ENCODE data around the gene NSUN4. TPM values are rescaled to one million over a fixed set of nuclear protein-coding genes. Genes with fewer than 3 reads are reported as not detected.

NSUN4 gene
- total RNA-seq, 1 donor from 2014 or later: 38.6 TPM

DNA sequence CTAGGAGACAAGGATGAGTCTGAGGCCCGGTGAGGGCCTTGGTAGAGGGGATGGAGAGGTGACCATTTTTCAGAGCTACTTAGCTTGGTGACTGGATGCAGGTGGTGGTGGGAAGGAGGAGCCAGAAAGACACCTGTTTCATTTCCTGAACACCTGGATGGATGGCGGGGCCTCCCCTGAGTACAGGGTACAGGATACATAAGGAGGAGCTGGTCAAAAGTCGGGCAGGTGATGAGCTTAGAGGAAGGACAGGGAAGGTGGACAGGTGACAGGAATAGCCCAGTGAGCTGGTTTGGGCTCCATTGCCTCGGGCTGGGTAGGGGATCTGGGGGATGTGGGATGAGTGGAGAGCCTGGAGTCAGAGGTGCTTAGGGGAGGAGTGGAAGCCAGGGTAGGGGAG is 59.8 kb downstream of the NSUN4 start:
- CTCF ChIA-PET: interaction anchor here (1.1 kb wide), 1 partner anchor 47 kb away, joined by 3 read pairs; no protein-coding TSS in a partner anchor

GRCh38 chr1:46401154-46401913 is 60.7 kb downstream of the NSUN4 start:
- intact Hi-C loops (cut with micrococcal nuclease): no loop called here
- CTCF ChIA-PET: interaction anchor here (1.1 kb wide), 1 partner anchor 46 kb away, joined by 3 read pairs; no protein-coding TSS in a partner anchor
- no peak for DNase-seq
- H3K9me3 Mint-ChIP-seq: no peaks in the 10 kb centered on the region
- POLR2A ChIA-PET: no interaction called here
- peaks cover 19% of the 10 kb centered on the region for H3K27me3 Mint-ChIP-seq
- H3K4me3 Mint-ChIP-seq: no peak overlapping the region
- no peaks in the 10 kb centered on the region for H3K36me3 Mint-ChIP-seq (ENCODE audit: low read depth)
- no peaks in the 10 kb centered on the region for H3K4me1 Mint-ChIP-seq
- H3K27ac Mint-ChIP-seq: no peak overlapping the region
- TF ChIP-seq CTCF (IDR thresholded peaks at IDR 0.05): no peak
- ATAC-seq (ENCODE audit: low read depth): no peak

More for the DNA sequence above, 59.8 kb downstream of the NSUN4 start:
- Mint-ChIP-seq H3K36me3 (ENCODE audit: low read depth) (no peaks in the 10 kb centered on the region), H3K4me1 (no peaks in the 10 kb centered on the region), H3K9me3 (no peaks in the 10 kb centered on the region), H3K27me3 (peaks cover 28% of the 10 kb centered on the region), H3K4me3 (no peak overlapping the region), H3K27ac (no peak overlapping the region)
- ATAC-seq (ENCODE audit: low read depth) (no peak), DNase-seq (no peak)
- TF ChIP-seq CTCF (IDR thresholded peaks at IDR 0.05): no peak
- intact Hi-C loops (cut with micrococcal nuclease): no loop called here
- POLR2A ChIA-PET: no interaction called here

- no peak overlapping the region for H3K27ac Mint-ChIP-seq
- ChIA-PET POLR2A (no interaction called here), CTCF (no interaction called here)
- peaks cover 16% of the 10 kb centered on the region for H3K27me3 Mint-ChIP-seq
- ATAC-seq (ENCODE audit: low read depth) (no peak), DNase-seq (no peak)
- H3K9me3 Mint-ChIP-seq: no peaks in the 10 kb centered on the region
- no peak overlapping the region for H3K4me3 Mint-ChIP-seq
- no peaks in the 10 kb centered on the region for H3K4me1 Mint-ChIP-seq
- intact Hi-C loops (cut with micrococcal nuclease): no loop called here
- TF ChIP-seq CTCF (IDR thresholded peaks at IDR 0.05): no peak
- no peaks in the 10 kb centered on the region for H3K36me3 Mint-ChIP-seq (ENCODE audit: low read depth)
Observed at GRCh38 chr1:46401964-46402626, 61.5 kb downstream of the NSUN4 start.

DNA sequence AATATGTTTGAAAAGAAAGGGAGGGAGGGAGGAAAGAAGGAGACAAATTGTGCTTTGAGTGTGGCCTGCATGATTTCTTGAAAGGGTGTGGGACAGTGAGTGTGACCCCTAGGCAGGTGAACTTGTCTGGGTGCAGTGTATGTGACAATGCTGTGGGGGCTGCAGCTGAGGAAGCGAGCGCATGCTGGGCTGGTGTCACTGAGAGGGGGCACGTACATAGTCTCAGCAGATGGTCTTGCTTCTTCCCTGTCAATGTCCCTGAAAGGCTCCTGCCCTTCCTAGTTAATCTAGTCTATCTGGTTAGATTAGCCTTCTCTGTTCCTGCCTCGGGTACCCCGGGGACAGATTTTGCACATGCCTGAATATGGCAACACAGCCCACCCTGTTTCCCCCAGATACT is 63.3 kb downstream of the NSUN4 start:
- Mint-ChIP-seq H3K27ac (no peak overlapping the region), H3K27me3 (peaks cover 11% of the 10 kb centered on the region), H3K9me3 (no peaks in the 10 kb centered on the region), H3K4me1 (no peaks in the 10 kb centered on the region), H3K36me3 (ENCODE audit: low read depth) (peaks cover 1% of the 10 kb centered on the region), H3K4me3 (no peak overlapping the region)
- ATAC-seq (ENCODE audit: low read depth): no peak
- no peak for TF ChIP-seq CTCF (IDR thresholded peaks at IDR 0.05)
- CTCF ChIA-PET: interaction anchor here (0.7 kb wide), 1 partner anchor 12 kb away, joined by 3 read pairs; no protein-coding TSS in a partner anchor
- intact Hi-C loops (cut with micrococcal nuclease): no loop called here
- no peak for DNase-seq
- POLR2A ChIA-PET: no interaction called here

GRCh38 chr1:46404482-46405196 is 64.0 kb downstream of the NSUN4 start:
- no peak for TF ChIP-seq CTCF (IDR thresholded peaks at IDR 0.05)
- H3K27ac Mint-ChIP-seq: no peak overlapping the region
- H3K36me3 Mint-ChIP-seq (ENCODE audit: low read depth): peaks cover 1% of the 10 kb centered on the region
- DNase-seq (no peak), ATAC-seq (ENCODE audit: low read depth) (no peak)
- CTCF ChIA-PET: interaction anchor here (0.7 to 1.4 kb wide), 2 partner anchors 11 to 42 kb away, joined by 3 read pairs; no protein-coding TSS in a partner anchor
- intact Hi-C loops (cut with micrococcal nuclease): no loop called here
- no peaks in the 10 kb centered on the region for H3K4me1 Mint-ChIP-seq
- POLR2A ChIA-PET: no interaction called here
- no peaks in the 10 kb centered on the region for H3K9me3 Mint-ChIP-seq
- H3K27me3 Mint-ChIP-seq: peaks cover 7% of the 10 kb centered on the region
- H3K4me3 Mint-ChIP-seq: no peak overlapping the region

All from activated B cell treated with CpG ODN at 0.5 μM for 24 hours (primary cell).